Cardiac muscle cell (in vitro differentiated cells and primary cell): ENCODE results near the gene KCNMA1. TPM values are rescaled to one million over a fixed set of nuclear protein-coding genes. Genes with fewer than 3 reads are reported as not detected.
"Not testable (repeated sequence)": the region's sequence is repeated elsewhere in the genome, so short reads cannot be mapped to it uniquely, and the experiment has no call there.

Experiments used
- DNase-seq, 2 donors: peaks; one replicate each; pipeline versions ENCODE4 v3.0.0 to v3.0.0-alpha.2; 2010 to 2017; ENCODE audit warnings: low read depth in 1 of 2, low spot score in 1 of 2
- H3K27ac ChIP-seq: fragments of 200-600 bp; sonication (generic); 2 replicates; pipeline ENCODE4 v1.5.1; 2016
- H3K27me3 ChIP-seq: fragments of 200-600 bp; sonication (generic); 2 replicates; pipeline ENCODE4 v1.6.0; 2016; ENCODE audit warnings: control low read depth
- H3K36me3 ChIP-seq: fragments of 200-600 bp; sonication (generic); 2 replicates; pipeline ENCODE4 v1.5.1; 2016; ENCODE audit warnings: control low read depth
- H3K4me1 ChIP-seq: fragments of 200-600 bp; sonication (generic); 2 replicates; pipeline ENCODE4 v1.8.1; 2017; ENCODE audit warnings: low read depth, mild to moderate bottlenecking, mixed run types
- H3K4me3 ChIP-seq: fragments of 200-600 bp; sonication (generic); 2 replicates; pipeline ENCODE4 v1.5.1; 2016; ENCODE audit warnings: mild to moderate bottlenecking
- H3K9me3 ChIP-seq: fragments of 200-600 bp; sonication (generic); 2 replicates; pipeline ENCODE4 v1.5.1; 2017; ENCODE audit warnings: low read depth, mild to moderate bottlenecking, control low read depth
- CTCF ChIP-seq: IDR thresholded peaks from 2 replicates; pipeline ENCODE4 v1.5.1; 2012; ENCODE audit warnings: low read depth, mild to moderate bottlenecking, low read length
- polyA plus RNA-seq: library from polyadenylated mRNA; unstranded; fragments of >200 nt; fragmentation: Nextera tagmentation; extraction: Ambion mirVana; gene quantifications from 2 replicates; pipeline ENCODE4 v1.2.1, GENCODE V29; 2016
- total RNA-seq: library from RNA; depleted of rRNA; stranded (reverse); fragments of >200 nt; gene quantifications from 2 replicates; pipeline ENCODE4 v1.2.3, GENCODE V29; 2016

Gene KCNMA1
- total and polyA plus RNA-seq, 2 experiments from 2014 or later = 1.8 to 1.9 TPM

GRCh38 chr10:77592510-77592909, 45.1 kb downstream of the KCNMA1 start:
- H3K4me1 ChIP-seq = no peaks in the 10 kb centered on the region
- no peak for TF ChIP-seq CTCF
- H3K9me3 ChIP-seq = no peaks in the 10 kb centered on the region

DNA sequence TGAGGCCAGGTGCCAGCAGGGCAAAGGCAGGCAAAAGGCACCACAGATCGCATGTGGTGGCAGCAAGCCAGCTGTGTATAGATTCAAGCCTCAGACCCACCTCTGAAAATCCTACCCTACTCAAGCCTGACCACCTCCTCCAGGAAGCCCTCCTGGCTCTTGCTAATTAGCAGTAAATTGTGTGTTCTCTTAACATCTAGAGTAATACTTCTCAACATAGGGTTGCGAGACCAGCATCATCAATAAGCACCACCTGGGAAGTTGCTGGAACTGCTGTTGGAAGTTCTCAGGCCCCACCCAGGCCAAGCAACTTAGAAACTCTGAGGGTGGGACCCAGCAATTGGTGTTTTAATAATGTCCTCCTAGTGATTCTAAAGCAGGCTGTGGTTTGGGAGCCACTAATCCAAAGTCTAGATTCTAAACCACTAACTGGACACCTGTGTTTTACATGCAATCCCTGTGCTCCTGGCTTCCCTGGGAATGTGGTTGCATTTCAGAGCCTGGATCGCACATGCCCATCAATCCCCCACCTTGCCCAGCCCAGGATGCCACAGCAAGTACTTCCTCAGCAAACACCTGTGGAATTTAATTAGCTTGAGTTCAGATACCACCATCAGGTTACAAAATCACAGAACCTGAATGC, 46.2 kb downstream of the KCNMA1 start:
- no peaks in the 10 kb centered on the region for H3K27me3 ChIP-seq
- H3K4me3 ChIP-seq = no peak overlapping the region
- no peaks in the 10 kb centered on the region for H3K4me1 ChIP-seq
- no peak overlapping the region for H3K27ac ChIP-seq
- H3K36me3 ChIP-seq = no peaks in the 10 kb centered on the region
- H3K9me3 ChIP-seq = no peaks in the 10 kb centered on the region
- DNase-seq = no peak
- no peak for TF ChIP-seq CTCF

More at GRCh38 chr10:77592510-77592909, 45.1 kb downstream of the KCNMA1 start:
- H3K36me3 ChIP-seq = no peaks in the 10 kb centered on the region
- no peaks in the 10 kb centered on the region for H3K27me3 ChIP-seq
- H3K4me3 ChIP-seq = no peak overlapping the region
- H3K27ac ChIP-seq = no peak overlapping the region
- DNase-seq = no peak

- Histone ChIP-seq H3K4me3 (no peak overlapping the region), H3K27ac (no peak overlapping the region), H3K27me3 (no peaks in the 10 kb centered on the region), H3K36me3 (no peaks in the 10 kb centered on the region), H3K9me3 (no peaks in the 10 kb centered on the region), H3K4me1 (no peaks in the 10 kb centered on the region)
- TF ChIP-seq CTCF = no peak
- DNase-seq = no peak
Observed at GRCh38 chr10:77590344-77591237, 47.0 kb downstream of the KCNMA1 start.

DNA sequence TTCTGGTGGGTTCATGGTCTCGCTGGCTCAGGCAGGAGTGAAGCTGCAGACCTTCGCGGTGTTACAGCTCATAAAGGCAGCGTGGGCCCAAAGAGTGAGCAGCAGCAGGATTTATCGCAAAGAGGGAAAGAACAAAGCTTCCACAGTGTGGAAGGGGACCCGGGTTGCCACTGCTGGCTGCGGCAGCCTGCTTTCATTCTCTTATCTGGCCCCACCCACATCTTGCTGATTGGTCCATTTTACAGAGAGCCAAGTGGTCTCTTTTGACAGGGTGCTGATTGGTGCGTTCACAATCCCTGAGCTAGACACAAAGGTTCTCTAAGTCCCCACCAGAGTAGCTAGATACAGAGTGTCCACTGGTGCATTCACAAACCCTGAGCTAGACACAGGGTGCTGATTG, 47.9 kb downstream of the KCNMA1 start:
- not testable (repeated sequence) for DNase-seq, H3K4me3 ChIP-seq, H3K27ac ChIP-seq, H3K9me3 ChIP-seq, H3K36me3 ChIP-seq, H3K27me3 ChIP-seq, H3K4me1 ChIP-seq

- H3K27ac ChIP-seq = no peak overlapping the region
- DNase-seq = no peak
- no peaks in the 10 kb centered on the region for H3K36me3 ChIP-seq
- no peaks in the 10 kb centered on the region for H3K9me3 ChIP-seq
- peaks cover 7% of the 10 kb centered on the region for H3K4me1 ChIP-seq
- TF ChIP-seq CTCF = no peak
- no peak overlapping the region for H3K4me3 ChIP-seq
- H3K27me3 ChIP-seq = no peaks in the 10 kb centered on the region
Observed at GRCh38 chr10:77588886-77589285, 48.7 kb downstream of the KCNMA1 start.

DNA sequence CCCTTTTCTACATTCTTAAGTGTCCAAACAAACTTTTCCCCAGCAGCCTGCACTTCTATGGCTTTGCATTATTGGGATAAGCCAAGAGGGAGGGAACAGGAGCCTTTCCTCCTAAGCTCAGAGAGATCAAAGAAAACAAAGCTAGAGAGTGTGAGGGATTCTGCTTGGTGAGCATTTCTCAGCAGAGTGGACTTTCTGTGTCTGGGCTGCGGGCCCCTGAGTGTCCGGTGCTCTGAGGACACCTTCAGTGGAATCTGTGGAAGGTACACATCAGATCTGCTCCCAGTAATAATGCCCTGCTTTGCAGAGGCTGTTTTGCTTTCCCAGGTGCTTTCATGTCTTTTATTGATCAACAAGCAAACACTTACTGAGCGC, 50.2 kb downstream of the KCNMA1 start:
- Histone ChIP-seq H3K4me1 (peaks cover 7% of the 10 kb centered on the region), H3K27me3 (no peaks in the 10 kb centered on the region), H3K36me3 (no peaks in the 10 kb centered on the region), H3K9me3 (no peaks in the 10 kb centered on the region), H3K4me3 (no peak overlapping the region), H3K27ac (no peak overlapping the region)
- TF ChIP-seq CTCF = no peak
- DNase-seq = no peak
